Heart left ventricle (tissue), 16 donors: Measurements from ENCODE around the gene PPIE. TPM values are rescaled to one million over a fixed set of nuclear protein-coding genes. Genes with fewer than 3 reads are reported as not detected.

Source experiments
- ATAC-seq, 4 donors: fragments of 200-7000 bp; cut with Tn5 transposase; one replicate each; pipeline ENCODE4 v1.9.1; 2020 to 2022; ENCODE audit warnings: moderate library complexity in 4 of 4, mild to moderate bottlenecking in 3 of 4, moderate number of reproducible peaks in 1 of 4
- DNase-seq, 5 donors: peaks; one replicate each; pipeline ENCODE4 v3.0.0-alpha.2; 2020
- H3K27ac ChIP-seq, 12 donors: fragments of 200-600 bp; sonication (generic) in 4 of 12; one replicate each; pipeline versions ENCODE4 v1.5.0 to v1.8.0; 2016 to 2022; ENCODE audit warnings: mild to moderate bottlenecking in 2 of 12
- H3K27me3 ChIP-seq, 9 donors: fragments of 200-600 bp; sonication (generic) in 2 of 9; one replicate each; pipeline versions ENCODE4 v1.5.1 to v1.8.0; 2016 to 2022; ENCODE audit warnings: mild to moderate bottlenecking in 3 of 9
- H3K36me3 ChIP-seq, 9 donors: fragments of 200-600 bp; sonication (generic) in 2 of 9; one replicate each; pipeline versions ENCODE4 v1.5.0 to v1.8.0; 2018 to 2022; ENCODE audit warnings: mild to moderate bottlenecking in 2 of 9
- H3K4me1 ChIP-seq, 12 donors: fragments of 200-600 bp; sonication (generic) in 4 of 12; one replicate each; pipeline versions ENCODE4 v1.5.0 to v1.8.0; 2016 to 2022; ENCODE audit warnings: mild to moderate bottlenecking in 3 of 12
- H3K4me3 ChIP-seq, 12 donors: fragments of 200-600 bp; sonication (generic) in 4 of 12; one replicate each; pipeline versions ENCODE4 v1.5.0 to v1.8.0; 2017 to 2022; ENCODE audit warnings: mild to moderate bottlenecking in 9 of 12, moderate library complexity in 4 of 12
- H3K9me3 ChIP-seq, 12 donors: fragments of 200-600 bp; sonication (generic) in 4 of 12; one replicate each; pipeline versions ENCODE4 v1.5.0 to v1.8.0; 2016 to 2022; ENCODE audit warnings: mild to moderate bottlenecking in 1 of 12
- CTCF ChIP-seq, 12 donors: fragments of 200-600 bp; sonication (generic) in 4 of 12; IDR thresholded peaks; one replicate each; pipeline versions ENCODE4 v1.5.0 to v1.8.0; 2018 to 2022; ENCODE audit warnings: antibody characterized with exemption in 12 of 12, mild to moderate bottlenecking in 5 of 12
- POLR2A ChIP-seq, 2 donors: fragments of 450-650 bp; IDR thresholded peaks; one replicate each; pipeline ENCODE4 v1.6.1; 2017; ENCODE audit warnings: antibody characterized with exemption in 2 of 2, mild to moderate bottlenecking in 2 of 2, moderate library complexity in 2 of 2
- WGBS, 4 donors: extraction: QIAGEN DNeasy Blood & Tissue Kit in 2 of 4; methylation state at CpG; one replicate each; pipeline versions ENCODE4 v1.1.5 to v1.1.7; 2013 to 2018; 5-methylcytosine and 5-hydroxymethylcytosine counted together
- intact Hi-C, 10 donors: fragments of 100-400 bp; cut with DNase I; formaldehyde crosslinking; loops; one replicate each; pipeline versions ENCODE4 v1.11.1 to v1.14.2; 2022
- polyA plus RNA-seq, 2 donors: library from polyadenylated mRNA; stranded (reverse); fragments of 200-250 nt; gene quantifications; one replicate each; pipeline ENCODE4 v1.2.3, GENCODE V29; 2013
- total RNA-seq, 9 donors: library from RNA; depleted of rRNA in 2 of 9; stranded (reverse); fragments of >200 nt in 2 of 9; fragmentation: NEBNext Ultra II Directional in 3 of 9; extraction: Animal tissue kit (Norgen Biotek cat#: 25700) in 3 of 9; gene quantifications; one replicate each; pipeline versions ENCODE4 v1.1.0 to v1.2.4, GENCODE V29; 2016 to 2023
- donor health status: ischemic (EF 13 %, LVEDD 7.1; RV severe dilation, severe dysfunction).
- donor health status: healthy with polysubstance abuse.
- donor health status: DM: no; HTN: yes; CAD: no.
- donor health status: DM: no; HTN: no; CAD: no.
- donor health status: ischemic (EF 25% LVEDD 6.9; RV normal size, moderate dysfunction).
- donor health status: ischemic (EF 25% LVEDD 5.7; RV mildly dilated, moderate dysfunction).
- donor health status: healthy.
- donor health status: DM: yes; HTN: yes; CAD: no.
- donor health status: ischemic (EF 35%, LVEDD 5.7; RV mildly dilated, moderate dysfunction).
- donor health status: nonischemic (EF 11% LVEDD 7.7; RV severe dilation, severe dysfunction).
- donor health status: DM: yes; HTN: yes; CAD: no.
- donor health status: PGD.
- donor health status: ischemic (EF 29% LVEDD 5.4; RV normal size, mild dysfunction).
- donor health status: nonischemic (EF 23%, LVEDD 6.1; RV moderate dilation, normal function).

PPIE gene
- total and polyA plus RNA-seq, 11 donors = 22.2 to 45.3 (median 28.2) TPM

- H3K27ac ChIP-seq = no peak overlapping the region
- intact Hi-C loops = loop anchor here in 3 of 10 donors (5.0 kb wide), 2 partner anchors 70 to 115 kb away; no protein-coding TSS in a partner anchor
- H3K27me3 ChIP-seq = peaks cover 0 to 50% (median 7%) of the 10 kb centered on the region in 9 donors
- peaks cover 0 to 5% (median 0%) of the 10 kb centered on the region in 12 donors for H3K4me1 ChIP-seq
- no peak for TF ChIP-seq CTCF (IDR thresholded peaks at IDR 0.05)
- no peak for TF ChIP-seq POLR2A (IDR thresholded peaks at IDR 0.05)
- ATAC-seq (no peak), DNase-seq (no peak)
- 20 to 36% (median 22%) methylated on average over 2 of the region's 2 CpGs for WGBS, 4 donors
- no peaks in the 10 kb centered on the region for H3K36me3 ChIP-seq
- H3K4me3 ChIP-seq = no peak overlapping the region
- no peaks in the 10 kb centered on the region for H3K9me3 ChIP-seq
Measured at GRCh38 chr1:39722495-39722894, 16.2 kb upstream of the PPIE start.

- no peaks in the 10 kb centered on the region for H3K36me3 ChIP-seq
- ATAC-seq (no peak), DNase-seq (no peak)
- 63 to 83% (median 80%) methylated on average over 3 of the region's 3 CpGs for WGBS, 4 donors
- no peaks in the 10 kb centered on the region for H3K4me1 ChIP-seq
- peaks cover 0 to 77% (median 22%) of the 10 kb centered on the region in 9 donors for H3K27me3 ChIP-seq
- no peak overlapping the region for H3K4me3 ChIP-seq
- H3K9me3 ChIP-seq = no peaks in the 10 kb centered on the region
- intact Hi-C loops = no loop called here
- TF ChIP-seq CTCF (IDR thresholded peaks at IDR 0.05) = no peak
- no peak overlapping the region for H3K27ac ChIP-seq
Measured at GRCh38 chr1:39726600-39726999, 12.1 kb upstream of the PPIE start.

GRCh38 chr1:39727221-39727931, 11.3 kb upstream of the PPIE start:
- intact Hi-C loops = no loop called here
- DNase-seq (no peak), ATAC-seq (no peak)
- no peaks in the 10 kb centered on the region for H3K36me3 ChIP-seq
- no peak for TF ChIP-seq POLR2A (IDR thresholded peaks at IDR 0.05)
- TF ChIP-seq CTCF (IDR thresholded peaks at IDR 0.05) = no peak
- no peaks in the 10 kb centered on the region for H3K9me3 ChIP-seq
- 40 to 49% (median 44%) methylated on average over 9 to 10 of the region's 10 CpGs for WGBS, 4 donors
- no peak overlapping the region for H3K27ac ChIP-seq
- H3K4me1 ChIP-seq = no peaks in the 10 kb centered on the region
- peaks cover 0 to 73% (median 22%) of the 10 kb centered on the region in 9 donors for H3K27me3 ChIP-seq
- no peak overlapping the region for H3K4me3 ChIP-seq

GRCh38 chr1:39727932-39728317, 10.8 kb upstream of the PPIE start:
- ATAC-seq = no peak
- WGBS, 4 donors = 56 to 70% (median 67%) methylated on average over 14 of the region's 14 CpGs
- no peak overlapping the region for H3K27ac ChIP-seq
- TF ChIP-seq CTCF (IDR thresholded peaks at IDR 0.05) (no peak), POLR2A (IDR thresholded peaks at IDR 0.05) (no peak)
- intact Hi-C loops = no loop called here
- peaks cover 0 to 1% (median 0%) of the 10 kb centered on the region in 12 donors for H3K4me1 ChIP-seq
- DNase-seq = no peak
- no peaks in the 10 kb centered on the region for H3K9me3 ChIP-seq
- peaks cover 0 to 75% (median 22%) of the 10 kb centered on the region in 9 donors for H3K27me3 ChIP-seq
- H3K36me3 ChIP-seq = no peaks in the 10 kb centered on the region
- no peak overlapping the region for H3K4me3 ChIP-seq
